Body of pancreas (tissue), 4 donors: ENCODE data around the gene PTGR1. TPM values are rescaled to one million over a fixed set of nuclear protein-coding genes. Genes with fewer than 3 reads are reported as not detected.
"Not testable (repeated sequence)": the region's sequence is repeated elsewhere in the genome, so short reads cannot be mapped to it uniquely, and the experiment has no call there.

ENCODE experiments used
- ATAC-seq: fragments of 150-250 bp; one replicate; pipeline ENCODE4 v1.9.1; 2016
- DNase-seq, 4 donors: peaks; one replicate each; pipeline ENCODE4 v3.0.0-alpha.2; 2019
- H3K27ac ChIP-seq, 4 donors: fragments of 200-600 bp; sonication (generic); 1 replicate in 3 of 4; 2 replicates in 1 of 4; pipeline versions ENCODE4 v1.5.1 to v1.6.1; 2016 to 2019; ENCODE audit warnings: mild to moderate bottlenecking in 1 of 4, mixed read lengths in 1 of 4, moderate library complexity in 1 of 4
- H3K27me3 ChIP-seq, 2 donors: fragments of 200-600 bp; sonication (generic); one replicate each; pipeline ENCODE4 v1.6.0; 2016; ENCODE audit warnings: mild to moderate bottlenecking in 1 of 2
- H3K36me3 ChIP-seq, 2 donors: fragments of 200-600 bp; sonication (generic); replicated peaks in 1 of 2; 2 replicates each; pipeline ENCODE4 v1.5.1; 2016; ENCODE audit warnings: low read depth in 2 of 2; ENCODE audit not compliant: insufficient read depth in 1 of 2
- H3K4me1 ChIP-seq: fragments of 200-600 bp; sonication (generic); one replicate; pipeline ENCODE4 v1.6.0; 2016
- H3K4me3 ChIP-seq, 2 donors: fragments of 200-600 bp; sonication (generic); 1 replicate in 1 of 2; 2 replicates in 1 of 2; pipeline ENCODE4 v1.5.1; 2016 to 2019
- H3K9me3 ChIP-seq, 3 donors: fragments of 200-600 bp; sonication (generic); 1 replicate in 2 of 3; 2 replicates in 1 of 3; pipeline ENCODE4 v1.5.1; 2016
- CTCF ChIP-seq, 7 experiments: fragments of 450-650 bp in 4 of 7; fragments of 200-600 bp in 3 of 7; sonication (generic) in 3 of 7; IDR thresholded peaks; one replicate each; pipeline ENCODE4 v1.5.1; 2016 to 2019; ENCODE audit warnings: antibody characterized with exemption in 7 of 7
- POLR2A ChIP-seq, 3 donors: fragments of 450-650 bp; IDR thresholded peaks; one replicate each; pipeline ENCODE4 v1.6.1; 2016; ENCODE audit warnings: antibody characterized with exemption in 3 of 3, mild to moderate bottlenecking in 2 of 3
- WGBS, 2 donors: methylation state at CpG; one replicate each; pipeline ENCODE4 v1.1.5; 2017; 5-methylcytosine and 5-hydroxymethylcytosine counted together
- intact Hi-C: fragments of 100-400 bp; cut with DNase I; formaldehyde crosslinking; loops from one replicate; pipeline ENCODE4 v1.15.1; 2023
- total RNA-seq, 2 donors: library from RNA; depleted of rRNA; stranded (reverse); fragments of >200 nt; gene quantifications; one replicate each; pipeline ENCODE4 v1.1.0, GENCODE V29; 2016

Gene PTGR1
- total RNA-seq, 2 donors from 2014 or later: 8.2 to 18.9 TPM

GRCh38 chr9:111588846-111589245, 10.6 kb downstream of the PTGR1 start:
- intact Hi-C loops: no loop called here
- Histone ChIP-seq H3K27ac (no peak overlapping the region), H3K9me3 (no peaks in the 10 kb centered on the region), H3K4me1 (no peaks in the 10 kb centered on the region), H3K4me3 (no peak overlapping the region), H3K36me3 (peaks cover 0 to 7% of the 10 kb centered on the region in 2 donors), H3K27me3 (no peaks in the 10 kb centered on the region)
- WGBS, 2 donors: 80 to 87% methylated on average over 5 of the region's 5 CpGs
- no peak for DNase-seq
- ATAC-seq: no peak
- no peak for TF ChIP-seq POLR2A (IDR thresholded peaks at IDR 0.05)
- no peak for TF ChIP-seq CTCF (IDR thresholded peaks at IDR 0.05)

- TF ChIP-seq CTCF (IDR thresholded peaks at IDR 0.05) (no peak), POLR2A (IDR thresholded peaks at IDR 0.05) (no peak)
- H3K9me3 ChIP-seq: no peaks in the 10 kb centered on the region
- no peaks in the 10 kb centered on the region for H3K4me1 ChIP-seq
- intact Hi-C loops: no loop called here
- WGBS, 2 donors: 92 to 93% methylated on average over 5 of the region's 5 CpGs
- no peak for ATAC-seq
- H3K27ac ChIP-seq: no peak overlapping the region
- peaks cover 0 to 12% of the 10 kb centered on the region in 2 donors for H3K36me3 ChIP-seq
- H3K27me3 ChIP-seq: no peaks in the 10 kb centered on the region
- DNase-seq: no peak
- H3K4me3 ChIP-seq: no peak overlapping the region
Observed at GRCh38 chr9:111586378-111586777, 13.1 kb downstream of the PTGR1 start.

GRCh38 chr9:111582888-111583287, 16.6 kb downstream of the PTGR1 start:
- H3K27ac ChIP-seq: no peak overlapping the region
- TF ChIP-seq CTCF (IDR thresholded peaks at IDR 0.05): no peak
- TF ChIP-seq POLR2A (IDR thresholded peaks at IDR 0.05): no peak
- no peak for ATAC-seq
- no peaks in the 10 kb centered on the region for H3K4me1 ChIP-seq
- no peaks in the 10 kb centered on the region for H3K27me3 ChIP-seq
- DNase-seq: no peak
- H3K9me3 ChIP-seq: no peaks in the 10 kb centered on the region
- 80 to 81% methylated on average over 3 of the region's 3 CpGs for WGBS, 2 donors
- H3K36me3 ChIP-seq: peaks cover 0 to 17% of the 10 kb centered on the region in 2 donors
- H3K4me3 ChIP-seq: no peak overlapping the region
- intact Hi-C loops: no loop called here

GRCh38 chr9:111572950-111573604, 26.4 kb downstream of the PTGR1 start:
- peaks cover 14 to 28% of the 10 kb centered on the region in 2 donors for H3K36me3 ChIP-seq
- intact Hi-C loops: no loop called here
- peak overlapping the region in 1 of 4 donors; percentile 27 for H3K27ac ChIP-seq
- WGBS, 2 donors: 67 to 74% methylated on average over 4 of the region's 4 CpGs
- no peaks in the 10 kb centered on the region for H3K9me3 ChIP-seq
- TF ChIP-seq POLR2A (IDR thresholded peaks at IDR 0.05) (no peak), CTCF (IDR thresholded peaks at IDR 0.05) (no peak)
- DNase-seq: peak in 2 of 4 donors; percentile 11 to 22
- H3K4me1 ChIP-seq: no peaks in the 10 kb centered on the region
- H3K27me3 ChIP-seq: no peaks in the 10 kb centered on the region
- H3K4me3 ChIP-seq: no peak overlapping the region
- no peak for ATAC-seq

- ATAC-seq, H3K27ac ChIP-seq, DNase-seq, intact Hi-C loops, H3K4me3 ChIP-seq, H3K9me3 ChIP-seq, H3K27me3 ChIP-seq, H3K4me1 ChIP-seq: not testable (repeated sequence)
- H3K36me3 ChIP-seq: peaks cover 22% of the 10 kb centered on the region in 2 donors
- 92 to 99% methylated on average over 4 of the region's 4 CpGs for WGBS, 2 donors
Observed at GRCh38 chr9:111568127-111568526, 31.3 kb downstream of the PTGR1 start.
